Activated CD4-positive, alpha-beta T cell treated with anti-CD3 and anti-CD28 coated beads, Interleukin-2, Interleukin-4, amounts not matched to agents 100 ng/mL and 50 ng/mL, durations not matched to agents 16 hours and 8 hours (primary cell): ENCODE measurements around the gene TEFM.
"Not testable (repeated sequence)": the region's sequence is repeated elsewhere in the genome, so short reads cannot be mapped to it uniquely, and the experiment has no call there.

ENCODE experiments used
- DNase-seq: peaks from one replicate; pipeline ENCODE4 v3.0.0-alpha.2; 2020; ENCODE audit warnings: low spot score

The TEFM gene

DNA sequence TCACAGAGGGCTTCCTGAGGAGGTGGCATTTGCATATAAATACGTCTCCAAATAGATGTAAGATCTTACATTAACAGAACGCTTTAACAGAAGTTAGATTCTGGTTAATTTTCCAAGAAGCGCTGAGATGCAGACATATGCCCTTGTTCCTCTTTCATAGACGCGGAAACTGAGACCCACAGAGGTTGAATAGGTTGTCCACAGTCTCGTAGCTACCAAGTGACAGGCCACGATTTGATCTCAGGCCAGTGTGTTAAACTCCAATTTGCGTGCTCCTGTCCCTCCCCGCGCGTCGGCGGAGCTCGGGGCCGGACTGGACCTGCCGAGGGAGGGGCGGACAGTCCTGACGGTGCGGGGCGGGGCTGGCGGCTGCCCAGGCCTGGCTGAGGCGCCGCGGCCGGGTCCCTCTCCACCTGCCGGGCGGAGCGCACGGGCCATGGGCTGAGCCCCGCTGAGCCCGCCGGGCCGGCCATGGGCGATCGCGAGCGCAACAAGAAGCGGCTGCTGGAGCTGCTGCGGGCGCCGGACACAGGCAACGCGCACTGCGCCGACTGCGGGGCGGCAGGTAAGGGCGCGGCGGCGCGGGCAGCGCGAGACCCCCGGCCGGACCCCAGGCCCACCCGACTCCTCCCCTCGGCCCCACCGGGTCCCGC is 15.6 kb upstream of the TEFM start, which contains the start of gene ADAP2:
TSS of gene ADAP2 (plus strand) at position 402 of the 653 bp plus-strand sequence. CDS start at position 472, 70 bp downstream.
- DNase-seq: no peak

DNA sequence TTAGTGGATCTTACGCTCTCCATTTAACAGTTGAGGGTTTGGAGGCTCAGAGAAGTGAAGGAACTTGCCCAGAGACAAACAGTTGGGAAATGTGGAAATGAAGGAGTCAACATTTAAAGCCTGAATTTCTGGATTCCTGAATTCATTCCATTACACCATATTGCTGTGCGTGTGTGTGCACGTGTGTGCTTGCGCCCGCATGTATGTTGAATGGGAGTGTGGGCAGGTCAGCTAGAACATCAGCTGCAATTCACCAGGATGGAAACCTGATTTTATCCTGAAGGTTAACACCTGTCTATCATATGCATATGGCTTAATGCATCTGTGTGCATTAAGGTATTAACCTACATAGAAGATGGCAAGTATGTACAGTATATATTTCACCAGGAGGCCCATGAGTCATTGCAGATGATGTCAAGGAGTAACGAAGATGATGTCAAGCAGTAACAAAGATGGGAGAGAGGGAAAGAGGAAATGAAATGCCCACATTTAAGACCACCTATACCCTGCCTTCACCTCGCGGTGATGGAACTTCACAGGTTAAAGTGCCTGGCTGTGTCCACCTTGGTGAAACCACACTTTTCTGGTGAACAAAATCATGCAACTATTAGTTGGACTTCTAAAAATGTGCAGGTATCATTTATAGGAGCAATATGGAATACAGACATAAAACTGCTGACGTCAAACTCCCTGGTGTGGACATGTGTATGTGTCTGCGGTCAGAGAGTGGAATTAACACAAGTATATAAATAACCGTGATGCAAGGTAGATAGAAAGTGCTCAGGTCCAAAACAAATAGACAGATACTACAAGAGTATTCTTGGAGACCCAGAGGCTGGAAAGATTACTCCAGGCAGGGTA is 14.9 kb upstream of the TEFM start:
- no peak for DNase-seq

DNA sequence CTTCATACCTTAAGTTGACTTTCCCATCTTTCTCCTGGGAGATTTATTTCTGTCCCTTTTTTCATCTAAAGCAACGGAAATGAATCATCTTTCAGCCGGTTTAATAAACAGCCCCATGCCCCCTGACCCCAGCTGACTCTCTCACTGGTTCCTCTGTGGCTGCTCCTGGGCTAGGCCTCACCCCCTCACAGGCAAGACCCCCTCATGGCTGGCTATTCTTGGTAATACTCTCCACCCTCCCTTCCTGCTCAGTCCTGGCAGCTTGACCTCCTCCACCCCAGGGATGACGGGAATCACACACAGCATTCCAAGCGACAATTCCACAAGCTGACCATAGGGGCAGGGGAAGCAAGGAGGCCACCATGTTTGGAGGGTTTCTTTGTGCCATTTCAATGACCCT is 14.2 kb upstream of the TEFM start:
- no peak for DNase-seq

DNA sequence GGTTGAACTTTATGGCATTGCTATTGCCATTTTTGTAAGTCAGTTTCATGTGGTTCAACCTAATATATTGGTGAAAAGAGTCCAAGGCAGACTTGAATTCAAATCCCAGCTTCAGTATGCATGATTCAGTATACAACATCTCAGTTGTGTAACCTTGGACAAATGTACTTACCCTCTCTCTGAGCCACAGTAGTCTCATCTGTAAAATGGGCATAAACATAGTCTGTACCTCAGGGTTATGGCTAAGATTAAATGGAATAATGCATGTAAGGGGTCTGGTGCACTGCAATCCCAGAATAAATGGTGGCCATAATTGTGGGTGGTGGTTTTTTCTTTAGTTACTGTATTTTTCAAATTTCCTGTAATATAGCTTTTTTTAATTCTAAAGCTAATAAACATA is 11.0 kb upstream of the TEFM start:
- DNase-seq: no peak

DNA sequence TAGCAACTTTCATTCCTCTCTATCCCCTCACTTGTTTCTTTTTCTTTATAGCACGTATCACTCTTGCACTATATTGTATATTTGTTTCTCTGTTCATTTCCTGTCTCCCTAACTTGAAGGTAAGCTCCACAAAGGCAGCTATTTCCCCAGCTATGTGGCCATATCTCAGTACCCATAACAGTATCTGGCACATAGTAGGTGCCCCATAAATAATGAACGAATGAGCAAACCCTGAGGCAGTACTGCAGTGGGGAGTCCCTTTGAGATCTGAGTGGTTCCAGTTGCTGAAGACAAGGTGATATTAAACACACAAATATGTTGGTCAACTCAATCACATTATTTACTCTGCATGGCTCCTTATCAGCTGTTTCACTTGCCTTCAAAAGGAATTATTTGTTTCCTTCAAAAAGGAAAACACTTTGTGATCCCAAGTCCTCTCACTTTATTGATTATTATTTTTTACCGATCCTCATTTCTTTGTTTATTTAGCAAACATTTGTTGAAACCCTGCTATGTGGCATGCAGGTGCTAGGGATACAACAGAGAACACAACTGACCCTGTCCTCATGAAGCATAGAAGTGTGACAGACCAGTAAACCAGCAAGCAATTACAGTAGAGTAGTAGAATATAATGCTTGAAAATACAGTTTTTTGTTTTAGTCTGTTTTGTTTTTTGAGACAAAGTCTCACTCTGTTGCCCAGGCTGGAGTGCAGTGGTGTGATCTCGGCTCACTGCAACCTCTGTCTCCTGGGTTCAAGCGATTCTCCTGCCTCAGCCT is 10.0 kb upstream of the TEFM start:
- no peak for DNase-seq

DNA sequence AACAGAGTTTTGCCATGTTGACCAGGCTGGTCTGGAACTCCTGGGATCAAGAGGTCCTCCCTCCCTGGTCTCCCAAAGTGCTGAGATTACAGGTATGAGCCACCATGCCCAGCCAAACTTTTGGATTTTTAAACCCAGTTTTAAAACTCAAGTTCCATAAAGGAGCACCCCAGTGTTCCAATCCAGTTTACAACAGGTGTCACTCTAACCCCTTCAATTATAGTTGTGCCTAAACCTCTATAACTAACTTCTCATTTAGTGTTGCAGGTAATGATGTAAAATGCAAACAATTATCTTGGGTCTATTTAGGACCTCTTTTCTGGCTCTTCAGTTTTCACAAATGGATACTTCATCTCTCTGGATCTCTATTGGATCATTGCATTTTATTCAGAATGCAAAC is 7.9 kb upstream of the TEFM start:
- no peak for DNase-seq

DNA sequence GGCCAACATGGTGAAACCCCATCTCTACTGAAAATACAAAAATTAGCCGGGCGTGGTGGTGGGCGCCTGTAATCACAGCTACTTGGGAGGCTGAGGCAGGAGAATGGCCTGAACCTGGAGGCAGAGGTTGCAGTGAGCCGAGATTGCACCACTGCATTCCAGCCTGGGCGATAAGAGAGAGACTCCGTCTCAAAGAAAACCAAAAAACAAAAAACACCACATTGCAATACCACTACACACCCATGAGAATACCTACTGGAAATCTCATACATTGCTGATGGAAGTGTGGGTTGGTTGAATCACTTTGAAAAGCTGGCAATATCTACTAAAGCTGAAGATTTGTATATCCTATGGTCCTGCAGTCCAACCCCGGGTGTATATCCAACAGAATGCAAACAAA is 4.1 kb upstream of the TEFM start:
- not testable (repeated sequence) for DNase-seq

DNA sequence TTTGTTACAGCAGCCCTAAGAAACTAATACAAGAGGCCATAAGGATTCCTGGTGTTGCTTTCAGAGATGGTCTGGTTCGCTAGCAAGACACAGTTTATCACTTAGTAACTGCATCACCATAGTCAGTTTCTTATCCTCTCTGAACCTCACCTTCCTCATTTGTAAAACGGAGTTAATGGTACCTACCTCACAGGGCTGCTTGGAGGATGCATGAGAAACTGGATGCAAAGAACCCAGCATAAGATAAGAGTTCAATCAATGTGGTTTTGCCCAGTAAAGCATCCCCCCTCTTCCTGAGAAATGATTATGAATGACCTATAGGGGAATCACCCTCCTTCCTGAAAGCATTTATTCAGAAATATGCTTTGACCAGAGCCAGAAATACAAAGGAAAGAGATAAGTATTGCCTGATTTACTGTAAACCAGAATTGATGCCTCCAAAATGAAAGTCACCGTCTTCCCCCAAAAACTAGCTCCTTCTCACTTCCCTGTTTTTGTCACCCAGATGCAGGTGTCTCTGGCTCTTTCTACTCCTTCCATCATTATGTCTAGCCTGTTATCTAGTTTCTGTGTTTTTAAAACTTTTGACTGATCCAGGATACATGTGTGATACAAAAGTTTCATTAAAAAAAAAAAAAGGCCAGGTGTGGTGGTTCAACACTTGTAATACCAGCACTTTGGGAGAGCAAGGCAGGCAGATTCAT is 2.8 kb upstream of the TEFM start:
- no peak for DNase-seq

DNA sequence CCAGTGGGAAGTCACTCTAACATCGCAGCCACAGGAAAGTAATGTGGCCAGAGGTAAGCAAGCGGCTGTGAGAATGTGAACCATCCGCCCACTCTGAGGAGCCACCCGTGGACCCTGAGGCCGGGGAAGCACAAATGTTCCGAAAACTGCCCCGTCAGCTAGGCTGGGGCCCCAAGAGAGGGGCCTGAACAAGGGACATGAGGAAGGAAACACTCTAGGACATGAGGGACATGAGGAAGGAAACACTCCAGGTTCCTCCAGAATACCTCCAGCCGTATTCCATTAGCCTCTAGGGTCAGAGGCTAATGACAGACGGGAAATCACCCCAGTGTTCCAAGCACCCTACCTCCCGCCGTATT is 317 bp downstream of the TEFM start:
- no peak for DNase-seq

DNA sequence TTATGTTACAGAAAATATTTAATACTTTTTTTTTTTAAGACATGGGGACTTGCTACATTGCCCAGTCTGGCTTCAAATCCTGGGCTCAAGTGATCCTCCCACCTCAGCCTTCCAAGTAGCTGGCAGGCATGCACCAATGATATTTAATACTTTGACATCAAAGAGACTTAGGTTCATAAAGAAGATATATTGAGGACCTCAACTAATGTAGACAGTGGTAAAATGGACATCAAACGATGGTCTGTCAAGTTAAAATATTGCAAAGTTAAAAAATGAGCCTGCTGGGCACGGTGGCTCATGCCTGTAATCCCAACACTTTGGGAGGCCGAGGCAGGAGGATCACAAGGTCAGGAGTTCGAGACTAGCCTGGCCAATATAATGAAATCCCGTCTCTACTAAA is 8.7 kb downstream of the TEFM start:
- no peak for DNase-seq

DNA sequence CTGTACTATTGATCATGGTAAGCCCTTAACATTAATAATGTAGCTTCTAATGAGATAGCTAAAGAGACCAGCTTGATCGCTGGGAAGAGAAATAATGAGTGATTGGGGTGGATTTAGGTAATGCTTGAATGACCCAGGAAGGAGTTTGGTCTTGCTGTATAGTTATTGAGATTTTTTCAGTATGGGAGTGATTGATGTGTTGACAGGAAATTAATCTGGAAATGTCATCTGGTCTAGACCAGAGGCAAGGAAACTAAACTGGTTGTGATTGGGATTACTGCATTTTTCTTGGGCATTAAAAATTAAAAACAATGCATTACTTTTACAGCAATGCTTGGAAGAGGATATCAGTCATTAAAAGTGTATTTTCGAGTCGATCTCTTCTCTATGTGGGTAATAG is 11.8 kb downstream of the TEFM start:
- no peak for DNase-seq

DNA sequence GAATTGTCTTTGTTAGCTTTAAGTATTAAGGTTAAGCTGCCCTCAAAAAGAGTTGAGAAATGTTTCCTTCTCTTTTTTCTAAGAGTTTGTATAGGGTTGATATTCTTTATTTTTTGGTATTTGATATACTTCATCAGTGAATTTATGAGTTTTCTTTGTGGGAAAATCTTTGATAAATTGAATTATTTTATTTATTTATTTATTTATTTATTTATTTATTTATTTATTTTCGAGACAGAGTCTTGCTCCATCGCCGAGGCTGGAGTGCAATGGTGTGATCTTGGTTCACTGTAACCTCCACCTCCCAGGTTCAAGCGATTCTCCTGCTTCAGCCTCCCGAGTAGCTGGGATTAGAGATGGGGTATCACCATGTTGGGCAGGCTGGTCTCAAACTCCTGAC is 19.9 kb downstream of the TEFM start:
- DNase-seq: no peak

DNA sequence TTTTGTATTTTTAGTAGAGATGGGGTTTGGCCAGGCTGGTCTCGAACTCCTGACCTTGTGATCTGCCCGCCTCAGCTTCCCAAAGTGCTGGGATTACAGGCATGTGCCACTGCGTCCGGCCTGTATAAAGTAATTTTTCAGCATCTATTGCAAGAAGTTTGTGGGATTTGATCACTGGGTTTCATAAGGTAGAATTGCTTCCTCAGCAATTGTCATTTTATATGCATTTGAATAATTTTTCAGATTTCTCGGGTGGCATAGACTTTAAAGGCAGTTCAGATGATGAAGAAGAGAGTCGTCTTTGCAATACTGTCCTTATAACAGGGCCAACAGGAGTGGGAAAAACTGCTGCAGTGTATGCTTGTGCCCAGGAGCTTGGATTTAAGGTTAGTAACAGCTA is 37.0 kb downstream of the TEFM start:
- no peak for DNase-seq

DNA sequence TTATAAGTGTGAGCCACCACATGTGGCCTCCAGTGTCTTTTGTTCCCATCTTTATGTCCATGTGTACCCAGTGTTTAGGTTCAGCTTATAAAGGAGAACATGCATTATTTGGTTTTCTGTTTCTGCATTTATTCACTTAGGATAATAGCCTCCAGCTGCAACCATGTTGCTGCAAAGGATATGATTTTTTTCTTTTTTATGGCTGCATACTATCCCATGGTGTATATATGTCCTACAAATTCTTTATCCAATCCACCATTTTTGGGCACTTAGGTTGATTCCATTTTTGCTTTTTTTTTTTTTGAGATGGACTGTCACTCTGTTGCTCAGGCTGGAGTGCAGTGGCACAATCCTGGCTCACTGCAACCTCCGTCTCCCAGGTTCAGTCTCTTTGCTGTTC is 41.4 kb downstream of the TEFM start:
- no peak for DNase-seq

DNA sequence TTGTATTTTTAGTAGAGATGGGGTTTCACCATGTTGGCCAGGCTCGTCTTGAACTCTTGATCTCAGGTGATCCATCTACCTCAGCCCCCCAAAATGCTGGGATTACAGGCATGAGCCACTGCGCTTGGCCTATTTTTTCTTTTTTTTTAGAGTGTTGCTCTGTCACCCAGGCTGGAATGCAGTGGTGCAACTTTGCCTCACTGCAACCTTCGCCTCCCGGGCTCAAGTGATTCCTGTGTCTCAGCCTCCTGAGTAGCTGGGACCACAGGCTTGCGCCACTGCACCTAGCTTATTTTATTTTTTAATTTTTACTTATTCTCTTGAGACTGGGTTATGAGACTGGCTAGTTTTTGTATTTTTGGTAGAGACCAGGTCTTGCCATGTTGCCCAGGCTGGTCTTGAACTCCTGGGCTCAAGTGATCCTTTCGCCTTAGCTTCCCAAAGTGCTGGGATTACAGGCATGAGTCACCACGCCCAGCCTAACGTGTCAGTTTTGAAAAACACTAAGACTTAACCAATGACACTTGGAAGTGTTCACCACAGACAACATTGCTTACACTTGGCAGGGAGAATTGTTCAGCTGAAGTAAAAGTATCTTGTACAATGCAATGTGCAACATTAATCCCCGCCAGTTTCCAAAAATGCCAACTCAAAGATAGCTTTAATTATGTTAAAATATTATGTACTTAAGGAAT is 47.3 kb downstream of the TEFM start:
- DNase-seq: no peak

DNA sequence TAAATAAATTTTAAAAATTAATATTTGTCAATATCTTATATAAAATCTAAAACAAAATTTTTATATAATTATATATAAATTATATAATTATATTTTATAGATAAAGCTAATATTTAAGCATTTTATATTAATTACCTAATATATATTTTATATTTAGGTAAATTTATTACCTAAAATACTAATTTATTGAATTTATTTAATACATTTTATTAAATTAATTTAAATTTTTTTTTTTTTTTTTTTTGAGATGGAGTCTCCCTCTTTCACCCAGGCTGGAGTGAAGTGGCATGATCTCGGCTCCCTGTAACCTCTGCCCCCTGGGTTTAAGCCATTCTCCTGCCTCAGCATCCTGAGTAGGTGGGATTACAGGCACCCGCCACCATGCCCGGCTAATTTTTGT is 51.9 kb downstream of the TEFM start:
- DNase-seq: no peak
